ENCODE data around the gene LDB2.

LDB2 gene

DNA sequence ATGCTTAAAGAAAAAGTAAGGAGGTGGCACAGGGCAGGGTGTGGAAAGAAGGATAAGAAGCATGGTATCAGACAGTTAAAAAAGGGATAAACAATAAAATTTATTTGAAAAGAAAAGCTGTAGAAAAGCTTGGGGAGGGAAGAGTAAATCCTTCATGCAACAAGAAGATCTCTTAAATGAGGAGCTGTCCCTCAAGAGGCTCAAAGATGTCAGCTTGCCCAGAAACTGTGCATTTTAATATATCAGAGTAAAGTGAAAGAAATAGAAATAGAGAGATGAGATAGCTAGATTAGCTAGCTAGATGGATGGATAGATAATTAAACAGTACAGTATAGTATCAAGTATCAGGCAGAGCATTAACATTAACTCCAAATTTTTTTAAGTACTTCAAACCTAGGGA, 170.3 kb downstream of the LDB2 start:
- no peaks in the 10 kb centered on the region for H4K20me1 ChIP-seq (ENCODE audit: insufficient read depth, low read length)
- no peak overlapping the region for H3K4me3 ChIP-seq (ENCODE audit: low read depth, low read length, poor library complexity, severe bottlenecking)
- no peaks in the 10 kb centered on the region for H3F3A ChIP-seq (ENCODE audit: insufficient read depth, low read length)
- H3K27ac ChIP-seq (ENCODE audit: low read depth, low read length, poor library complexity, severe bottlenecking): no peak overlapping the region
- no peak overlapping the region for H2AFZ ChIP-seq (ENCODE audit: low read length)
- TF ChIP-seq, protein P1, sequence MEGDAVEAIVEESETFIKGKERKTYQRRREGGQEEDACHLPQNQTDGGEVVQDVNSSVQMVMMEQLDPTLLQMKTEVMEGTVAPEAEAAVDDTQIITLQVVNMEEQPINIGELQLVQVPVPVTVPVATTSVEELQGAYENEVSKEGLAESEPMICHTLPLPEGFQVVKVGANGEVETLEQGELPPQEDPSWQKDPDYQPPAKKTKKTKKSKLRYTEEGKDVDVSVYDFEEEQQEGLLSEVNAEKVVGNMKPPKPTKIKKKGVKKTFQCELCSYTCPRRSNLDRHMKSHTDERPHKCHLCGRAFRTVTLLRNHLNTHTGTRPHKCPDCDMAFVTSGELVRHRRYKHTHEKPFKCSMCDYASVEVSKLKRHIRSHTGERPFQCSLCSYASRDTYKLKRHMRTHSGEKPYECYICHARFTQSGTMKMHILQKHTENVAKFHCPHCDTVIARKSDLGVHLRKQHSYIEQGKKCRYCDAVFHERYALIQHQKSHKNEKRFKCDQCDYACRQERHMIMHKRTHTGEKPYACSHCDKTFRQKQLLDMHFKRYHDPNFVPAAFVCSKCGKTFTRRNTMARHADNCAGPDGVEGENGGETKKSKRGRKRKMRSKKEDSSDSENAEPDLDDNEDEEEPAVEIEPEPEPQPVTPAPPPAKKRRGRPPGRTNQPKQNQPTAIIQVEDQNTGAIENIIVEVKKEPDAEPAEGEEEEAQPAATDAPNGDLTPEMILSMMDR (IDR thresholded peaks at IDR 0.05; ENCODE audit: low read length): no peak
- TF ChIP-seq EZH2 (IDR thresholded peaks at IDR 0.05; ENCODE audit: borderline replicate concordance, low read length): no peak
- no peak overlapping the region for H3K9ac ChIP-seq (ENCODE audit: low read length)
- no peaks in the 10 kb centered on the region for H3K9me3 ChIP-seq (ENCODE audit: low read length)
- no peaks in the 10 kb centered on the region for H3K9me2 ChIP-seq (ENCODE audit: low read depth, low read length)
- H3K4me1 ChIP-seq (ENCODE audit: insufficient read depth, low read length, severe bottlenecking): no peaks in the 10 kb centered on the region
- H3K79me2 ChIP-seq (ENCODE audit: insufficient read depth, low read length): no peaks in the 10 kb centered on the region
- no peaks in the 10 kb centered on the region for H3K36me3 ChIP-seq (ENCODE audit: insufficient read depth, low read length)
- H3K27me3 ChIP-seq (ENCODE audit: insufficient read depth, low read length): no peaks in the 10 kb centered on the region
- no peak overlapping the region for H3K4me2 ChIP-seq (ENCODE audit: low read length)

DNA sequence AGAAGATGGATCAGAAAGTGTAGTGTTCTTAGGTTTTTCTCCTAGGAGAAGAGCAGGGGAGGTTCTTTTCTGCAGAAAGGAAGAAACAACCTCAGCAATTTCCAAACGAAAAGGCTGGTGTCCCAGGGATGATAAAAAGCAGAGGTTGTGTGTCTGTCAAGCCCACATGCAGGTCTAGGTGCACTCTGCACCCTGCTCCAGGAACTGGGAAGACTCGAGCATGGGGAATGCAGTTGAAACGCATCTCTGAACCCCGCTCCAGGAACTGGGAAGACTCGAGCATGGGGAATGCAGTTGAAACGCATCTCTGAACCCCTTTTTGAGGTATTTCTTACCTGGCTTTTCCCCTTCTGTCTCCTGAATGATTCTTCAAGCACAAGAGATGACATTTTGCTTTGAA, 171.2 kb downstream of the LDB2 start:
- Histone ChIP-seq H3K4me3 (ENCODE audit: low read depth, low read length, poor library complexity, severe bottlenecking) (no peak overlapping the region), H3F3A (ENCODE audit: insufficient read depth, low read length) (no peaks in the 10 kb centered on the region), H3K4me2 (ENCODE audit: low read length) (no peak overlapping the region), H3K9ac (ENCODE audit: low read length) (no peak overlapping the region), H3K9me3 (ENCODE audit: low read length) (no peaks in the 10 kb centered on the region), H2AFZ (ENCODE audit: low read length) (no peak overlapping the region), H3K27me3 (ENCODE audit: insufficient read depth, low read length) (no peaks in the 10 kb centered on the region), H3K9me2 (ENCODE audit: low read depth, low read length) (no peaks in the 10 kb centered on the region), H3K79me2 (ENCODE audit: insufficient read depth, low read length) (no peaks in the 10 kb centered on the region), H3K36me3 (ENCODE audit: insufficient read depth, low read length) (no peaks in the 10 kb centered on the region), H3K4me1 (ENCODE audit: insufficient read depth, low read length, severe bottlenecking) (no peaks in the 10 kb centered on the region), H4K20me1 (ENCODE audit: insufficient read depth, low read length) (no peaks in the 10 kb centered on the region), H3K27ac (ENCODE audit: low read depth, low read length, poor library complexity, severe bottlenecking) (no peak overlapping the region)
- TF ChIP-seq EZH2 (IDR thresholded peaks at IDR 0.05; ENCODE audit: borderline replicate concordance, low read length): no peak
- TF ChIP-seq, protein P1 (IDR thresholded peaks at IDR 0.05; ENCODE audit: low read length): no peak

DNA sequence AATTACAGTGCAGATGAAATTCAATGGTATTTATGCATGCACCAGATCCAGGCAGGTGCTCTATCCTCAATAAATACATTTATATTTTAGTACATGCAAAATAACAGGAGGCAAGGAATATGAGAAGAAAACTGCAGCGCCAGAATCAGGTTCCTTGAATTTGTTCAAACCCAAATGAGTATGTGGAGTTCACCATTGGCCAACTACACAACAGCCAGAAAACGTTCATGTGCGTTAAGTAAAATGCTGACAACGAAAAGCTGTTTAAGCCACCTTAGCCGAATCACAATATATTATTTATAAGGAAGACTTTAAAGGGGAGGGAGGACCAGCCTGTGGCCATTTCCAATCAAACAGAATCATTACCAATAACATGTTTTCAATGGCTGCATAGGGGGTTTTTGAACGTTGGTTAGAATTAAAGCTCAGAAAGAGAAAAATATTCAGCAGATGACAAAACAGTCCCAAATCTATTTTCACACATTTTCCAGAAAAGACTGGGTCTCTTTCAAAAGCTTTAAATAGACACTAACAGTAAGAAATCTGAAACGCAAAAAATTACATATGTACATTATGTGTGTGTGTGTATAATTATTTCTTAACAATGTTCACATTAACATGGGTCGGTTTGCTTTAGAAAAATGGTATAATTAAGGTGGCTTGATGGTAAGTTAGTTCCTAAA, 171.9 kb downstream of the LDB2 start:
- H2AFZ ChIP-seq (ENCODE audit: low read length): no peak overlapping the region
- no peak overlapping the region for H3K4me3 ChIP-seq (ENCODE audit: low read depth, low read length, poor library complexity, severe bottlenecking)
- H3K27ac ChIP-seq (ENCODE audit: low read depth, low read length, poor library complexity, severe bottlenecking): no peak overlapping the region
- no peaks in the 10 kb centered on the region for H4K20me1 ChIP-seq (ENCODE audit: insufficient read depth, low read length)
- H3K79me2 ChIP-seq (ENCODE audit: insufficient read depth, low read length): no peaks in the 10 kb centered on the region
- no peak for TF ChIP-seq EZH2 (IDR thresholded peaks at IDR 0.05; ENCODE audit: borderline replicate concordance, low read length)
- TF ChIP-seq, protein P1 (IDR thresholded peaks at IDR 0.05; ENCODE audit: low read length): no peak
- H3K9ac ChIP-seq (ENCODE audit: low read length): no peak overlapping the region
- H3K27me3 ChIP-seq (ENCODE audit: insufficient read depth, low read length): no peaks in the 10 kb centered on the region
- no peak overlapping the region for H3K4me2 ChIP-seq (ENCODE audit: low read length)
- no peaks in the 10 kb centered on the region for H3K9me2 ChIP-seq (ENCODE audit: low read depth, low read length)
- no peaks in the 10 kb centered on the region for H3K4me1 ChIP-seq (ENCODE audit: insufficient read depth, low read length, severe bottlenecking)
- H3K9me3 ChIP-seq (ENCODE audit: low read length): no peaks in the 10 kb centered on the region
- H3F3A ChIP-seq (ENCODE audit: insufficient read depth, low read length): no peaks in the 10 kb centered on the region
- no peaks in the 10 kb centered on the region for H3K36me3 ChIP-seq (ENCODE audit: insufficient read depth, low read length)

Measured in OCI-LY1 (cell line).